CD14-positive monocyte (primary cell): ENCODE results near the gene C6orf132. TPM values are rescaled to one million over a fixed set of nuclear protein-coding genes. Genes with fewer than 3 reads are reported as not detected.

Experiments used
- DNase-seq, 3 donors: peaks; one replicate each; pipeline ENCODE4 v3.0.0-alpha.2; 2011 to 2022
- H2AFZ ChIP-seq: 2 replicates; pipeline ENCODE4 v1.6.0; 2012; ENCODE audit warnings: mild to moderate bottlenecking, low read depth, low read length, inconsistent platforms; ENCODE audit not compliant: insufficient read depth, poor library complexity, severe bottlenecking
- H3K27ac ChIP-seq, 2 donors: 1 replicate in 1 of 2; 2 replicates in 1 of 2; pipeline ENCODE4 v1.5.1; 2012 to 2013; ENCODE audit warnings: low read length in 2 of 2, control low read depth in 1 of 2, inconsistent platforms in 1 of 2, low read depth in 1 of 2, mild to moderate bottlenecking in 1 of 2
- H3K27me3 ChIP-seq, 2 donors: one replicate each; pipeline versions ENCODE4 v1.6.0 to v1.6.1; 2011 to 2013; ENCODE audit warnings: low read length in 2 of 2; ENCODE audit not compliant: control insufficient read depth in 2 of 2, insufficient read depth in 2 of 2
- H3K36me3 ChIP-seq, 2 donors: replicated peaks in 1 of 2; 1 replicate in 1 of 2; 2 replicates in 1 of 2; pipeline versions ENCODE4 v1.5.1 to v1.6.1; 2012 to 2013; ENCODE audit warnings: low read length in 2 of 2, control low read depth in 1 of 2, inconsistent platforms in 1 of 2, mild to moderate bottlenecking in 1 of 2; ENCODE audit not compliant: insufficient read depth in 2 of 2, control insufficient read depth in 1 of 2
- H3K4me1 ChIP-seq, 2 donors: 1 replicate in 1 of 2; 2 replicates in 1 of 2; pipeline versions ENCODE4 v1.5.1 to v1.6.1; 2012 to 2013; ENCODE audit warnings: low read length in 2 of 2, control low read depth in 1 of 2, inconsistent platforms in 1 of 2, mild to moderate bottlenecking in 1 of 2, moderate library complexity in 1 of 2; ENCODE audit not compliant: insufficient read depth in 2 of 2, control insufficient read depth in 1 of 2
- H3K4me2 ChIP-seq: replicated peaks from 2 replicates; pipeline ENCODE3; 2012; ENCODE audit warnings: low read length, moderate library complexity, mild to moderate bottlenecking; ENCODE audit not compliant: poor library complexity, severe bottlenecking; ENCODE audit errors: extremely low read depth
- H3K4me3 ChIP-seq, 3 experiments: fragments of 200-600 bp in 1 of 3; sonication (generic) in 1 of 3; replicated peaks in 1 of 3; 1 replicate in 2 of 3; 2 replicates in 1 of 3; pipeline ENCODE4 v1.5.1; 2011 to 2013; ENCODE audit warnings: low read length in 3 of 3, mild to moderate bottlenecking in 3 of 3, control low read depth in 2 of 3, low read depth in 2 of 3, inconsistent platforms in 1 of 3, moderate library complexity in 1 of 3
- H3K79me2 ChIP-seq: 2 replicates; pipeline ENCODE4 v1.6.0; 2012; ENCODE audit warnings: mild to moderate bottlenecking, control low read depth, inconsistent platforms, low read length, moderate library complexity; ENCODE audit not compliant: insufficient read depth
- H3K9ac ChIP-seq: 2 replicates; pipeline ENCODE4 v1.6.0; 2017; ENCODE audit warnings: low read length, mild to moderate bottlenecking; ENCODE audit not compliant: insufficient read depth, poor library complexity, severe bottlenecking
- H3K9me3 ChIP-seq, 2 donors: replicated peaks in 1 of 2; 1 replicate in 1 of 2; 2 replicates in 1 of 2; pipeline versions ENCODE4 v1.5.1 to v1.6.1; 2012 to 2013; ENCODE audit warnings: low read length in 2 of 2, control low read depth in 1 of 2; ENCODE audit not compliant: control insufficient read depth in 1 of 2, insufficient read depth in 1 of 2
- H4K20me1 ChIP-seq: 2 replicates; pipeline ENCODE4 v1.6.0; 2012; ENCODE audit warnings: mild to moderate bottlenecking, low read length, control low read depth, moderate library complexity; ENCODE audit not compliant: insufficient read depth
- H3K27ac Mint-ChIP-seq, 7 donors: one replicate each; pipeline ENCODE4 v1.8.0; 2020; ENCODE audit warnings: mild to moderate bottlenecking in 7 of 7, mixed read lengths in 7 of 7, moderate library complexity in 6 of 7, inconsistent platforms in 2 of 7
- H3K27me3 Mint-ChIP-seq, 3 donors: one replicate each; pipeline ENCODE4 v1.8.0; 2021 to 2022; ENCODE audit warnings: low read depth in 3 of 3, mild to moderate bottlenecking in 3 of 3, mixed read lengths in 3 of 3, moderate library complexity in 3 of 3, inconsistent platforms in 1 of 3
- H3K36me3 Mint-ChIP-seq, 2 donors: one replicate each; pipeline ENCODE4 v1.8.0; 2020; ENCODE audit warnings: mixed read lengths in 2 of 2, inconsistent platforms in 1 of 2, mild to moderate bottlenecking in 1 of 2
- H3K4me1 Mint-ChIP-seq: one replicate; pipeline ENCODE4 v1.8.0; 2020; ENCODE audit warnings: mild to moderate bottlenecking, mixed read lengths
- H3K4me3 Mint-ChIP-seq, 2 donors: one replicate each; pipeline ENCODE4 v1.8.0; 2020; ENCODE audit warnings: mild to moderate bottlenecking in 2 of 2, mixed read lengths in 2 of 2, moderate library complexity in 1 of 2
- H3K9me3 Mint-ChIP-seq, 7 donors: one replicate each; pipeline ENCODE4 v1.8.0; 2020 to 2022; ENCODE audit warnings: mixed read lengths in 7 of 7, mild to moderate bottlenecking in 6 of 7, moderate library complexity in 6 of 7, inconsistent platforms in 2 of 7
- CTCF ChIP-seq: fragments of 200-600 bp; IDR thresholded peaks from one replicate; pipeline ENCODE4 v1.8.0; 2022; ENCODE audit warnings: antibody characterized with exemption, mild to moderate bottlenecking
- WGBS: methylation state at CpG from one replicate; pipeline ENCODE4 v1.1.5; 2013; ENCODE audit warnings: missing lambda C conversion rate; ENCODE audit not compliant: insufficient coverage; 5-methylcytosine and 5-hydroxymethylcytosine counted together
- intact Hi-C, 2 donors: fragments of 100-400 bp; cut with micrococcal nuclease; formaldehyde crosslinking; loops; one replicate each; pipeline versions ENCODE4 v1.15.0 to v1.15.1; 2023
- polyA plus RNA-seq, 3 donors: library from polyadenylated mRNA; depleted of rRNA in 1 of 3; unstranded in 2 of 3; stranded (reverse) in 1 of 3; fragments of 300-500 nt in 2 of 3; fragments of >200 nt in 1 of 3; fragmentation: Illumina TruSeq in 2 of 3; gene quantifications; 1 replicate in 2 of 3; 2 replicates in 1 of 3; pipeline ENCODE4 v1.2.3, GENCODE V29; 2012 to 2021

The C6orf132 gene
- polyA plus RNA-seq, 3 donors = not detected

- no peak overlapping the region for H3K9ac ChIP-seq
- Mint-ChIP-seq H3K36me3 (no peaks in the 10 kb centered on the region), H3K27ac (no peak overlapping the region), H3K27me3 (peaks cover 12 to 33% (median 24%) of the 10 kb centered on the region in 3 donors), H3K4me1 (peaks cover 9% of the 10 kb centered on the region), H3K4me3 (no peak overlapping the region), H3K9me3 (peaks cover 0 to 8% (median 4%) of the 10 kb centered on the region in 7 donors)
- no peak overlapping the region for H2AFZ ChIP-seq
- WGBS = 84% methylated on average over 16 of the region's 19 CpGs
- H4K20me1 ChIP-seq = no peaks in the 10 kb centered on the region
- intact Hi-C loops = no loop called here
- no peak overlapping the region for H3K4me2 ChIP-seq
- H3K27ac ChIP-seq = no peak overlapping the region
- DNase-seq = no peak
- no peak overlapping the region for H3K4me3 ChIP-seq
- H3K27me3 ChIP-seq = peaks cover 0 to 11% of the 10 kb centered on the region in 2 donors
- no peaks in the 10 kb centered on the region for H3K79me2 ChIP-seq
- H3K36me3 ChIP-seq = no peaks in the 10 kb centered on the region
- H3K9me3 ChIP-seq = no peaks in the 10 kb centered on the region
- no peak for TF ChIP-seq CTCF
- peaks cover 9 to 14% of the 10 kb centered on the region in 2 donors for H3K4me1 ChIP-seq
Measured at GRCh38 chr6:42106112-42107023, 36.1 kb downstream of the C6orf132 start.

GRCh38 chr6:42105709-42106108, 36.7 kb downstream of the C6orf132 start:
- DNase-seq = no peak
- TF ChIP-seq CTCF = no peak
- intact Hi-C loops = no loop called here
- Mint-ChIP-seq H3K36me3 (no peaks in the 10 kb centered on the region), H3K27ac (no peak overlapping the region), H3K27me3 (peaks cover 11 to 30% (median 24%) of the 10 kb centered on the region in 3 donors), H3K9me3 (peaks cover 0 to 8% (median 3%) of the 10 kb centered on the region in 7 donors), H3K4me1 (peaks cover 9% of the 10 kb centered on the region), H3K4me3 (no peak overlapping the region)
- Histone ChIP-seq H3K9ac (no peak overlapping the region), H3K4me1 (peaks cover 9 to 14% of the 10 kb centered on the region in 2 donors), H3K36me3 (no peaks in the 10 kb centered on the region), H3K4me3 (no peak overlapping the region), H3K9me3 (no peaks in the 10 kb centered on the region), H3K4me2 (no peak overlapping the region), H3K27me3 (peaks cover 0 to 11% of the 10 kb centered on the region in 2 donors), H3K79me2 (no peaks in the 10 kb centered on the region), H2AFZ (no peak overlapping the region), H4K20me1 (no peaks in the 10 kb centered on the region), H3K27ac (no peak overlapping the region)
- WGBS = no CpG with 5 or more reads among the region's 1 CpG
